Neuronal stem cell (in vitro differentiated cells): ENCODE measurements around the gene BABAM2.
A peak's percentile ranks its signal among the peaks of the same experiment; 100 is the strongest.

Experiments
- DNase-seq: peaks from one replicate; pipeline ENCODE4 v3.0.0-alpha.2; 2013; ENCODE audit warnings: low spot score
- H2AFZ ChIP-seq: one replicate; pipeline ENCODE4 v1.6.1; 2013; ENCODE audit warnings: mild to moderate bottlenecking, low read length, inconsistent platforms
- H2AK5ac ChIP-seq: 2 replicates; pipeline ENCODE4 v1.6.1; 2013; ENCODE audit warnings: low read depth, mild to moderate bottlenecking, inconsistent platforms, low read length, moderate library complexity, mixed read lengths
- H2BK120ac ChIP-seq: 2 replicates; pipeline ENCODE4 v1.6.1; 2013; ENCODE audit warnings: low read depth, mild to moderate bottlenecking, inconsistent platforms, low read length, moderate library complexity, mixed read lengths
- H2BK12ac ChIP-seq: one replicate; pipeline ENCODE4 v1.6.1; 2013; ENCODE audit warnings: low read length, inconsistent platforms
- H2BK15ac ChIP-seq: 2 replicates; pipeline ENCODE4 v1.6.1; 2013; ENCODE audit warnings: mild to moderate bottlenecking, low read length, inconsistent platforms, mixed read lengths
- H2BK5ac ChIP-seq: one replicate; pipeline ENCODE4 v1.6.1; 2013; ENCODE audit warnings: inconsistent platforms, mild to moderate bottlenecking, low read length, moderate library complexity
- H3K14ac ChIP-seq: one replicate; pipeline ENCODE4 v1.6.1; 2013; ENCODE audit warnings: low read length, inconsistent platforms
- H3K18ac ChIP-seq: 2 replicates; pipeline ENCODE4 v1.6.1; 2013; ENCODE audit warnings: low read length, inconsistent platforms
- H3K23ac ChIP-seq: 2 replicates; pipeline ENCODE4 v1.6.1; 2013; ENCODE audit warnings: low read depth, mild to moderate bottlenecking, mixed read lengths, low read length, inconsistent platforms; ENCODE audit not compliant: poor library complexity
- H3K27ac ChIP-seq: replicated peaks from 3 replicates; pipeline ENCODE4 v1.5.1; 2013; ENCODE audit warnings: low read length, inconsistent platforms
- H3K27me3 ChIP-seq, 3 experiments: 2 replicates each; pipeline ENCODE4 v1.6.1; 2013; ENCODE audit warnings: low read length in 3 of 3, mild to moderate bottlenecking in 2 of 3, inconsistent platforms in 1 of 3, low read depth in 1 of 3, mixed read lengths in 1 of 3, moderate library complexity in 1 of 3; ENCODE audit not compliant: control insufficient read depth in 3 of 3, insufficient read depth in 3 of 3
- H3K36me3 ChIP-seq, 2 donors: replicated peaks in 1 of 2; 2 replicates each; pipeline ENCODE4 v1.6.1; 2013; ENCODE audit warnings: low read length in 2 of 2; ENCODE audit not compliant: control insufficient read depth in 2 of 2, insufficient read depth in 2 of 2
- H3K4ac ChIP-seq: 2 replicates; pipeline ENCODE4 v1.6.1; 2013; ENCODE audit warnings: inconsistent platforms, mild to moderate bottlenecking, low read length, moderate library complexity
- H3K4me1 ChIP-seq, 2 donors: 1 replicate in 1 of 2; 2 replicates in 1 of 2; pipeline ENCODE4 v1.6.1; 2013; ENCODE audit warnings: low read length in 2 of 2, low read depth in 1 of 2; ENCODE audit not compliant: control insufficient read depth in 2 of 2, insufficient read depth in 1 of 2
- H3K4me2 ChIP-seq: one replicate; pipeline ENCODE4 v1.6.1; 2013; ENCODE audit warnings: mild to moderate bottlenecking, low read length, inconsistent platforms; ENCODE audit not compliant: insufficient read depth, poor library complexity, severe bottlenecking
- H3K4me3 ChIP-seq, 2 donors: 2 replicates each; pipeline ENCODE4 v1.5.1; 2013; ENCODE audit warnings: low read length in 2 of 2, mild to moderate bottlenecking in 2 of 2, inconsistent platforms in 1 of 2, moderate library complexity in 1 of 2
- H3K79me1 ChIP-seq: one replicate; pipeline ENCODE4 v1.6.1; 2013; ENCODE audit warnings: low read depth, mild to moderate bottlenecking, inconsistent platforms, low read length, moderate library complexity
- H3K9ac ChIP-seq: one replicate; pipeline ENCODE4 v1.6.1; 2013; ENCODE audit warnings: mild to moderate bottlenecking, low read depth, low read length, inconsistent platforms; ENCODE audit not compliant: poor library complexity
- H3K9me3 ChIP-seq, 2 donors: replicated peaks in 1 of 2; 2 replicates each; pipeline versions ENCODE3 to v1.6.1; 2013; ENCODE audit warnings: low read length in 2 of 2, mild to moderate bottlenecking in 2 of 2, inconsistent platforms in 1 of 2, low read depth in 1 of 2, mixed read lengths in 1 of 2, moderate library complexity in 1 of 2; ENCODE audit not compliant: control insufficient read depth in 2 of 2, insufficient read depth in 1 of 2
- H4K8ac ChIP-seq: one replicate; pipeline ENCODE4 v1.6.1; 2013; ENCODE audit warnings: low read depth, mild to moderate bottlenecking, inconsistent platforms, low read length, moderate library complexity
- H4K91ac ChIP-seq: one replicate; pipeline ENCODE4 v1.6.1; 2013; ENCODE audit warnings: low read length, low read depth, mild to moderate bottlenecking, inconsistent platforms; ENCODE audit not compliant: poor library complexity
- WGBS, 2 donors: extraction: QIAGEN DNeasy Blood & Tissue Kit; methylation state at CpG; one replicate each; pipeline ENCODE4 v1.1.7; 2013; ENCODE audit warnings: missing lambda C conversion rate in 2 of 2, mixed read lengths in 1 of 2; ENCODE audit not compliant: insufficient read length in 2 of 2, insufficient replicate concordance in 1 of 2; ENCODE audit errors: extremely low coverage in 2 of 2; 5-methylcytosine and 5-hydroxymethylcytosine counted together

BABAM2 gene

GRCh38 chr2:28377195-28377816 lies 486.8 kb downstream of the BABAM2 start:
- Histone ChIP-seq H2AFZ (no peak overlapping the region), H2BK120ac (no peak overlapping the region), H3K23ac (no peak overlapping the region), H3K27ac (no peak overlapping the region), H3K4me2 (no peak overlapping the region), H3K9me3 (no peaks in the 10 kb centered on the region), H2BK15ac (peak overlapping the region; percentile 40), H2AK5ac (peak overlapping the region; percentile 78), H2BK12ac (peak overlapping the region; percentile 24), H3K79me1 (no peaks in the 10 kb centered on the region), H3K4me1 (peaks cover 0 to 8% of the 10 kb centered on the region in 2 donors), H4K8ac (no peak overlapping the region), H3K14ac (no peak overlapping the region), H4K91ac (no peak overlapping the region), H3K27me3 (peaks cover 0 to 34% (median 0%) of the 10 kb centered on the region in 3 experiments), H2BK5ac (no peak overlapping the region), H3K4ac (no peak overlapping the region), H3K36me3 (no peaks in the 10 kb centered on the region), H3K4me3 (no peak overlapping the region), H3K9ac (no peak overlapping the region), H3K18ac (peak overlapping the region; percentile 64)
- WGBS, 2 donors, result no CpG with 5 or more reads among the region's 19 CpGs
- DNase-seq, result no peak

GRCh38 chr2:28377984-28378678 lies 487.6 kb downstream of the BABAM2 start:
- H3K14ac ChIP-seq, result peak overlapping the region; percentile 56
- peak overlapping the region; percentile 40 for H2BK15ac ChIP-seq
- peak overlapping the region; percentile 96 for H4K91ac ChIP-seq
- peak overlapping the region; percentile 55 for H3K18ac ChIP-seq
- H2BK12ac ChIP-seq, result peak overlapping the region; percentile 58
- H3K36me3 ChIP-seq, result no peaks in the 10 kb centered on the region
- no peak overlapping the region for H3K4me2 ChIP-seq
- peak overlapping the region; percentile 17 for H2AFZ ChIP-seq
- no peak overlapping the region for H3K4ac ChIP-seq
- DNase-seq, result no peak
- H2AK5ac ChIP-seq, result peak overlapping the region; percentile 78
- no peaks in the 10 kb centered on the region for H3K79me1 ChIP-seq
- no peak overlapping the region for H3K9ac ChIP-seq
- H3K4me1 ChIP-seq, result peaks cover 0 to 12% of the 10 kb centered on the region in 2 donors
- no CpG with 5 or more reads among the region's 9 CpGs for WGBS, 2 donors
- H4K8ac ChIP-seq, result peak overlapping the region; percentile 75
- no peak overlapping the region for H3K23ac ChIP-seq
- H2BK5ac ChIP-seq, result no peak overlapping the region
- H3K27me3 ChIP-seq, result peaks cover 0 to 34% (median 0%) of the 10 kb centered on the region in 3 experiments
- no peak overlapping the region for H2BK120ac ChIP-seq
- no peaks in the 10 kb centered on the region for H3K9me3 ChIP-seq
- no peak overlapping the region for H3K27ac ChIP-seq
- no peak overlapping the region for H3K4me3 ChIP-seq

- H3K4ac ChIP-seq, result no peak overlapping the region
- H3K9ac ChIP-seq, result no peak overlapping the region
- no peak overlapping the region for H3K4me3 ChIP-seq
- DNase-seq, result no peak
- no peaks in the 10 kb centered on the region for H3K36me3 ChIP-seq
- no peak overlapping the region for H2AFZ ChIP-seq
- no peak overlapping the region for H2BK5ac ChIP-seq
- H2BK12ac ChIP-seq, result peak overlapping the region; percentile 58
- H3K9me3 ChIP-seq, result no peaks in the 10 kb centered on the region
- H2BK15ac ChIP-seq, result peak overlapping the region; percentile 5
- H3K27me3 ChIP-seq, result peaks cover 0 to 34% (median 0%) of the 10 kb centered on the region in 3 experiments
- no peak overlapping the region for H2BK120ac ChIP-seq
- no peak overlapping the region for H2AK5ac ChIP-seq
- peak overlapping the region; percentile 55 for H3K18ac ChIP-seq
- H3K79me1 ChIP-seq, result no peaks in the 10 kb centered on the region
- peak overlapping the region; percentile 96 for H4K91ac ChIP-seq
- peaks cover 0 to 12% of the 10 kb centered on the region in 2 donors for H3K4me1 ChIP-seq
- H3K23ac ChIP-seq, result no peak overlapping the region
- no CpG with 5 or more reads among the region's 16 CpGs for WGBS, 2 donors
- H3K27ac ChIP-seq, result no peak overlapping the region
- no peak overlapping the region for H3K4me2 ChIP-seq
- H4K8ac ChIP-seq, result peak overlapping the region; percentile 75
- H3K14ac ChIP-seq, result peak overlapping the region; percentile 56
Observed at GRCh38 chr2:28378679-28379584, 488.4 kb downstream of the BABAM2 start.
